ENCODE data around the gene ANXA3.

ANXA3 gene

GRCh38 chr4:78527103-78527502 lies 24.5 kb upstream of the ANXA3 start:
- DNase-seq (ENCODE audit: low read depth, low spot score) = no peak
- no peak for TF ChIP-seq CTCF (IDR thresholded peaks at IDR 0.05; ENCODE audit: low read depth, low read length)
- in situ Hi-C loops (cut with HindIII; ENCODE audit: low sequenced_read_pairs) = no loop called here
- H3K4me3 ChIP-seq (ENCODE audit: low read depth, low read length) = no peak overlapping the region

DNA sequence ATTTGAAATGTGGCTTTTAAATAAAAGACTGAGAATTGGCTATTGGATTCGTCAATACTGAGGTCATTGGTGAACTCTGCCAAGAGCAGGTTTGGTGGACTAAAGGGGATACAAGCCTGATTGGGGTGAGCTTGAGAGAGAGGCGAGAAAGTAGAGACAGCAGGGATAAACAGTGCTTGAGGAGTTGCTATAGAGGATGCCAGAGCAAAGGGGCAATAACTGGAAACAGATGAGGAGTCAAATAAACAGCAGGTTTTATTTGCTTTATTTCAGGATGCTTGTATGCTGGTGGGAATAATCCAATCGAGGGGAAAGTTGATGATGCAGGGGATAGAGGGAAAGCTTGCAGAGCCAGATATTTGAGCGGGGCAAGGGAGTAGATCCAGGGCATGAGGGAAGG lies 24.0 kb upstream of the ANXA3 start:
- in situ Hi-C loops (cut with HindIII; ENCODE audit: low sequenced_read_pairs) = no loop called here
- DNase-seq (ENCODE audit: low read depth, low spot score) = no peak
- no peak for TF ChIP-seq CTCF (IDR thresholded peaks at IDR 0.05; ENCODE audit: low read depth, low read length)
- no peak overlapping the region for H3K4me3 ChIP-seq (ENCODE audit: low read depth, low read length)

- in situ Hi-C loops (cut with HindIII; ENCODE audit: low sequenced_read_pairs) = no loop called here
- no peak overlapping the region for H3K4me3 ChIP-seq (ENCODE audit: low read depth, low read length)
- DNase-seq (ENCODE audit: low read depth, low spot score) = no peak
- TF ChIP-seq CTCF (IDR thresholded peaks at IDR 0.05; ENCODE audit: low read depth, low read length) = no peak
Measured at GRCh38 chr4:78528327-78528726, 23.2 kb upstream of the ANXA3 start.

- in situ Hi-C loops (cut with HindIII; ENCODE audit: low sequenced_read_pairs) = no loop called here
Measured at GRCh38 chr4:78529569-78530209, 21.9 kb upstream of the ANXA3 start.

DNA sequence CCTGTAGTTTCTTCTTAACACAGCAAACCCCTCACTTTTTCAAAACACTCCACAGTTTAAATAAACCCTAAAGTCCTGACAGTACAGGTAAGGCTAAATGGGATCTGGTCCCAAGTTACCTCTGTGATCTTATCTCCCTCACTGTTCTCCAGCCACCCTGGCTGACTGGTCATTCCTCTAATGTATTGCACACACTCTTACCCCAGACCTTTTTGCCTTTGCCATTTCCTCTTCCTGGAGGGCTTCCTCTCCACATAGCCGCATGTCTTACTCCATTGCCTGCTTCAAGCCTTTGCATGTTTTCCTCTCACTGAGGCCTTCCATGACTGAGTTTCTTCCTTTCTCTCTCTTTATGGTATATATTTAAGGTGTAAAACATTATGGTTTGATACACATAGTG lies 19.5 kb upstream of the ANXA3 start:
- no peak for DNase-seq (ENCODE audit: low read depth, low spot score)
- no peak overlapping the region for H3K4me3 ChIP-seq (ENCODE audit: low read depth, low read length)
- no peak for TF ChIP-seq CTCF (IDR thresholded peaks at IDR 0.05; ENCODE audit: low read depth, low read length)
- in situ Hi-C loops (cut with HindIII; ENCODE audit: low sequenced_read_pairs) = no loop called here

More at GRCh38 chr4:78529569-78530209, 21.9 kb upstream of the ANXA3 start:
- no peak for DNase-seq (ENCODE audit: low read depth, low spot score)
- no peak for TF ChIP-seq CTCF (IDR thresholded peaks at IDR 0.05; ENCODE audit: low read depth, low read length)
- no peak overlapping the region for H3K4me3 ChIP-seq (ENCODE audit: low read depth, low read length)

GRCh38 chr4:78533854-78534253 lies 17.7 kb upstream of the ANXA3 start:
- TF ChIP-seq CTCF (IDR thresholded peaks at IDR 0.05; ENCODE audit: low read depth, low read length) = no peak
- H3K4me3 ChIP-seq (ENCODE audit: low read depth, low read length) = no peak overlapping the region
- no peak for DNase-seq (ENCODE audit: low read depth, low spot score)
- in situ Hi-C loops (cut with HindIII; ENCODE audit: low sequenced_read_pairs) = no loop called here

All from astrocyte of the spinal cord (primary cell).